GM13976 (cell line): ENCODE measurements around the gene DYNC2LI1.
A peak's percentile ranks its signal among the peaks of the same experiment; 100 is the strongest.

ENCODE experiments used
- DNase-seq: peaks from one replicate; pipeline ENCODE4 v3.0.0; 2012; ENCODE audit warnings: low spot score
- in situ Hi-C: fragments of 300-500 bp; cut with MboI; formaldehyde crosslinking; loops from one replicate; pipeline ENCODE4 v1.12.0; 2022; ENCODE audit warnings: low sequenced_read_pairs, mixed read lengths, inconsistent platforms; ENCODE audit not compliant: unreplicated experiment
- TF ChIP-seq, protein P1 (sequence below): IDR thresholded peaks from 2 replicates; pipeline ENCODE4 v1.5.1; 2012; ENCODE audit warnings: borderline replicate concordance, mild to moderate bottlenecking; ENCODE audit not compliant: insufficient read depth; ENCODE audit errors: extremely low read depth, missing control alignments, control extremely low read depth

The DYNC2LI1 gene

GRCh38 chr2:43826305-43827250 lies 52.7 kb downstream of the DYNC2LI1 start:
- TF ChIP-seq, protein P1, sequence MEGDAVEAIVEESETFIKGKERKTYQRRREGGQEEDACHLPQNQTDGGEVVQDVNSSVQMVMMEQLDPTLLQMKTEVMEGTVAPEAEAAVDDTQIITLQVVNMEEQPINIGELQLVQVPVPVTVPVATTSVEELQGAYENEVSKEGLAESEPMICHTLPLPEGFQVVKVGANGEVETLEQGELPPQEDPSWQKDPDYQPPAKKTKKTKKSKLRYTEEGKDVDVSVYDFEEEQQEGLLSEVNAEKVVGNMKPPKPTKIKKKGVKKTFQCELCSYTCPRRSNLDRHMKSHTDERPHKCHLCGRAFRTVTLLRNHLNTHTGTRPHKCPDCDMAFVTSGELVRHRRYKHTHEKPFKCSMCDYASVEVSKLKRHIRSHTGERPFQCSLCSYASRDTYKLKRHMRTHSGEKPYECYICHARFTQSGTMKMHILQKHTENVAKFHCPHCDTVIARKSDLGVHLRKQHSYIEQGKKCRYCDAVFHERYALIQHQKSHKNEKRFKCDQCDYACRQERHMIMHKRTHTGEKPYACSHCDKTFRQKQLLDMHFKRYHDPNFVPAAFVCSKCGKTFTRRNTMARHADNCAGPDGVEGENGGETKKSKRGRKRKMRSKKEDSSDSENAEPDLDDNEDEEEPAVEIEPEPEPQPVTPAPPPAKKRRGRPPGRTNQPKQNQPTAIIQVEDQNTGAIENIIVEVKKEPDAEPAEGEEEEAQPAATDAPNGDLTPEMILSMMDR = no peak
- in situ Hi-C loops = no loop called here
- DNase-seq = no peak

- in situ Hi-C loops = no loop called here
- TF ChIP-seq, protein P1 = no peak
Observed at GRCh38 chr2:43831543-43832294, 57.9 kb downstream of the DYNC2LI1 start.

GRCh38 chr2:43832457-43832856 lies 58.6 kb downstream of the DYNC2LI1 start:
- in situ Hi-C loops = no loop called here
- TF ChIP-seq, protein P1 = no peak
- no peak for DNase-seq

More at GRCh38 chr2:43831543-43832294, 57.9 kb downstream of the DYNC2LI1 start:
- no peak for DNase-seq

- TF ChIP-seq, protein P1 = no peak
- in situ Hi-C loops = no loop called here
Observed at GRCh38 chr2:43837033-43837432, 63.2 kb downstream of the DYNC2LI1 start.

GRCh38 chr2:43837831-43838559 lies 64.2 kb downstream of the DYNC2LI1 start:
- TF ChIP-seq, protein P1 = no peak

More at GRCh38 chr2:43837033-43837432, 63.2 kb downstream of the DYNC2LI1 start:
- no peak for DNase-seq

GRCh38 chr2:43838560-43839267 lies 64.9 kb downstream of the DYNC2LI1 start, which contains the start of the genes ABCG5 and ABCG8:
Gene ABCG5 (minus strand): TSS chr2:43838839. CDS start chr2:43838679, 160 bp downstream.
Gene ABCG8 (plus strand): TSS chr2:43838971. CDS start chr2:43839054, 83 bp downstream.
- DNase-seq = peak; percentile 15
- in situ Hi-C loops = no loop called here
- TF ChIP-seq, protein P1 = no peak

More at GRCh38 chr2:43837831-43838559, 64.2 kb downstream of the DYNC2LI1 start:
- DNase-seq = peak; percentile 4
- in situ Hi-C loops = no loop called here
